HG03135 (cell line): Measurements from ENCODE around the gene NFS1.
"Not testable (repeated sequence)": the region's sequence is repeated elsewhere in the genome, so short reads cannot be mapped to it uniquely, and the experiment has no call there.

Experiments
- ATAC-seq: cut with Tn5 transposase; IDR thresholded peaks from one replicate; pipeline ENCODE4 v1.9.1; 2021; ENCODE audit warnings: mild to moderate bottlenecking, moderate library complexity; ENCODE audit not compliant: unreplicated experiment

NFS1 gene

DNA sequence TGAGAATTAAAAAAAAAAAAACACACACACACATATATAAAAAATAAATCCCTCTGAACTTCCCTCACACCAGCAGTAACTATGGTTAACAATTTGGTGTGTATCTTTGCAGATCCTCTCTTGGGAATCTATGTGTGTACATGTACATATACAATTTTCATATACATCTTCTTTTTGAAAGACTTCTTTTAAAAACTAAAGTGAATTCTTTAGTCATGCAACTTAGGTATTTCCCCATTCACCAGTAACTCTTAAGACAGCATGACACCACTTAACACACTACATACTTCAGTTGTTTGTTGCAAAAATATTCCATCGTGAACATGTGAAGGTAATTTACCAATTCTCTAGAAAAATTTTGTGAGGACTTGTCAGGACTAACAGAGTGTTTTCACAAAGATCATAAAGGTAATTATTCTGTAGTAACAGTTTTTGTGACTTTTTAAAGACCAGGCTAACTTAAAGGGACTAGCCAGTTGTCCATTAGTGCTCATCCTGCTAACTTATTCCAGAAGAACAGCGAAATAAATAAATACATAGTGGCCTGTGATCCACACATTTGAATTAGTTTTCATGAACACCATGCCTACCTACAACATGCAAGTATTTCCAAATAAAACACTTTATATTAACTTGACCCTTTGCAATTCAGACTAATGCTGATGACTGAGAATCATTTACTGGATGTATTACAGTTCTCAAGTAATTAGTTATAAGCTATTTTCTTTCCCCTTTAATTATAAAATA is 30.9 kb upstream of the NFS1 start:
- no peak for ATAC-seq

DNA sequence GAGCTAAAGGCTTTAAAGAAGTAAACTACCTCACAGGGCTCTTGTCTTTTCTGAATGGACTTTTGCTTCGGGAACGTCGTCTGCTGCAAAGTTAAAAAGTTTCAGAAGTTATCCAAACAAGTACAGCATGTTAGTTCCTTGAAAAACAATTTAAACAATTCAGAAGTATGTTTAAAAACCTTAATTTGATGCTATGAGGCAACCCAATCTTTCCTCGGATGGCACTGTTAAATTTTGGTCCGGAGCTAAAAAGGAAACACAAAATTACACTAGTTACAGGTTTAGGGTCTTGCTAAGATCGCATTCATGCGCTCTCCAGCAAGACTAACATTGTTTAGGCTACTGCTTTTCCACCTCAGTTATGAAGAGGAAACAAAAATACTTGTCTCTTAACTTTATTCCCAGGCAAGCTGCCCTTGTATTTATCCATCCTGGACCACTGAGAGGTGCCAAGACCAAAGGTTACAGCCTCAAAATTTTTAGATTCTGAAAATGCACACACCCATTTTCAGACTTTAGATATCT is 30.2 kb upstream of the NFS1 start:
- ATAC-seq, result no peak

DNA sequence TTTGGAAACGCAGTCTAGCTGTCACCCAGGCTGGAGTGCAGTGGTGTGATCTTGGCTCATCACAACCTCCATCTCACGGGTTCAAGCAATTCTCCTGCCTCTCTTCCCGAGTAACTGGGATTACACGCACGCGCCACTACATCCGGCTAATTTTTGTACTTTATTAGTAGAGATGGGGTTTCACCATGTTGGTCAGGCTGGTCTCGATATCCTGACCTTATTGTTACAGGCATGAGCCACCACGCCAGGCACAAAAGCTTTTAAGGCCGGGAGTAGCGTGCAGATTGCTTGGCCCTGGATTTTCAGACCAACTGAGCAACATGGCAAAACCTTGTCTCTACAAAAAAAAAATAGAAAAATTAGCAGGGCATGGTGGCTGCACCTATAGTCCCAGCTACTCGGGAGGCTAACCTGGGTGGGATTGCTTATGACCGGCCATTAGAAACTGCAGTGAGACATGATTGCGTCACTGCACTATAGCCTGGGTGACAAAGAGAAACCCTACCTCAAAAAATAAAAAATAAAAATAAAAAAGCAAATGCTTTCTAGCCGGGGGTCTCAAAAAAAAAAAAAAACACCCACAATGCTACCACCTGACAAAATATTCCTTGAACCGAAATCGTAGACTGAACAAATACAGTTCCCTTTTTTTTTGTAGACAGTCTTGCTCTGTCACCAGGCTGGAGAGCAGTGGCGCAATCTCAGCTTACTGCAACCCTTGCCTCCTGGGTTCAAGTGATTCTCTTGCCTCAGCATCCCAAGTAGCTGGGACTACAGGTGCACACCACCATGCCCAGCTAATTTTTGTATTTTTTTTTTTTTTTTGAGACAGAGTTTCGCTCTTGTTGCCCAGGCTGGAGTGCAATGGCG is 27.9 kb upstream of the NFS1 start:
- no peak for ATAC-seq

DNA sequence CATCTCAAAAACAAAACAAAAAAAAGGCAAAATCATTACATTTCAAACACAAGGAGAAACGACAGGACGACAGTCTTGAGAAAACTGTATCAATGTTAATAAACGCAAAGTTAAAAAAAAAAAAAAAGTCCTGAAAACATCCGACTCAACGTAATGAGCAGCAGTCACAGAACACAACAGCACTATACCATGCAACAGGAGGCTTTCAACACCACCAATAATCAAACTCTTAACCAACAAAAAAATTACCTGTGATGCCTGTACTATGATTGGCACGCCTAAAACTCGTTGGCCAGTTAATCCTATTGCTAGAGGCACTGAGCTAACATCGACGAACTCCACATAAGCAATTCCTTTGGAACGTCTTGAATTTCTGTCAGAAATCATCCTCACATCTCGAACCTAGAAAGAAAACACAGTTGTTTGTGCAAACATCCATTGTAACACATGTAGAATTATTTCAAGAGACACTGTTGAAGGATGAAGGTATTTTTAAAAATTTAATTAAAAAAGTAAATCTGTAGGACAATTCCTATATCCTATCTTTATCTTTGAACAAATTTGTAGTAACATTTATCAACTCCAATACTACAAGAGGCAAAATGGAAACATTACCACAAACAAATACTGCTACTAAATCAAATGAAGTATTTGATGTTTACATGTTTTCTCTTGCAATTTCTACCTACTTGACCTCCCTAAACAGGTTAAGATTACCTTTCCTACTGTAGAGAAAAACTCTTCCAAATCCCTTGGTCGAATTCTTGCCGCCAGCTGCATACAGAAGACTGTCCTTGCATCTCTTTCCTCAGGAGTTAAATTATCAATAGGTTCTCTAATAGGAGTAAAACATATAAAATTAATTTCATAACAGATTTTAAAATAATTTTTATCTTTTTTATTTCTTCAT is 25.4 kb upstream of the NFS1 start:
- ATAC-seq, result no peak

DNA sequence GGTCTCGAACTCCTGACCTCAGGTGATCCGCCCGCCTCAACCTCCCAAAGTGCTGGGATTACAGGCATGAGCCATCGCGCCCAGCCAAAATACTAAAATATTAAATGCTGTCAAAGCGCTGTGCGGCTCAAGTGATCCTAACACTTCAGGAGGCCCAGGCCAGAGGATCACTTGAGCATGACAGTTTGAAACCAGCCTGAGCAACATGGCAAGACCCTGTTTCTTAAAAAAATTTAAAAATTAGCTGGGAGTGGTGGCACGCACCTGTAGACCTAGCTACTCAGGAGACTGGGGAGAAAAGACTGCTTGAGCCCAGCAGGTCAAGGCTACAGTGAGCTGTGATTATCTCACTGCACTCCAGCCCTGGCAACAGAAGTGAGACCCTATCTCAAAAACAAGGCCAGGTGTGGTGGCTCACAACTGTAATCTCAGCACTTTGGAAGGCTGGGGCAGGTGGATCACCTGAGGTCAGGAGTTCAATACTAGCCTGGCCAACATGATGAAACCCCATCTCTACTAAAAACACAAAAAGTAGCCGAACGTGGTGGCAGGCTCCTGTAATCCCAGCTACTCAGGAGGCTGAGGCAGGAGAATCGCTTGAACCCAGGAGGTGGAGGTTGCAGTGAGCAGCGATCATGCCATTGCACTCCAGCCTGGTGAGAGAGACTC is 24.6 kb upstream of the NFS1 start:
- not testable (repeated sequence) for ATAC-seq

DNA sequence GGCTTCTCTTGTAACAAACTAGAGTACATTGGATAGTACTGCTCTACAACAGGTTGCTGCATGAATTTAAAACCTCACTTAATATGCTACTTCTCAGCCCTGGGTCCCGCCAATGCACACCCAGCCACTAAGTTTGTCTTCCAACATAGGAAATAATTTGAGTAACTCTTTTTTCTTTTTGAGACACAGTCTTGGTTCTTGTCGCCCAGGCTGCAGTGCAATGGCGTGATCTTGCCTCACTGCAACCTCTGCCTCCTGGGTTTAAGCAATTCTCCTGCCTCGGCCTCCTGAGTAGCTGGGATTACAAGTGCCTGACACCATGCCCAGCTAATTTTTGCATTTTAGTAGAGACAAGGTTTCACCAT is 24.1 kb upstream of the NFS1 start:
- not testable (repeated sequence) for ATAC-seq

DNA sequence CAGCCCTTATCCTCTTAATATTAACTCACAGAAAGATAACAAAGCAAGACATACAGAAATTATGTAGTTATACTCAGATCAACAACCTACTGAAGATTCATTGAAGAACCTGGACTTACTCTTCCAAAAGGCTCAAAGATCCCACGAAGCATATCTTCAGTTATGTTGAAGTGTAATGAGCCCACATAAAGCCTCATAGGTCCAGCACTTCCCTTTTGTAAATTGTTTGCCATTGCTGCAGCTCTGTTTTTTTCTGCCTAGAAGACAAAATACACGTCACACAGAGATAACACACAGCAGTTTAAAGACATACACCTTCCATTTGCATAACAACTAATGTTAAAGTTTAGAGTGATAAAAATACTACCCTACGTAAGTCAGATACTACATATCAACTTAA is 22.5 kb upstream of the NFS1 start:
- ATAC-seq, result no peak

DNA sequence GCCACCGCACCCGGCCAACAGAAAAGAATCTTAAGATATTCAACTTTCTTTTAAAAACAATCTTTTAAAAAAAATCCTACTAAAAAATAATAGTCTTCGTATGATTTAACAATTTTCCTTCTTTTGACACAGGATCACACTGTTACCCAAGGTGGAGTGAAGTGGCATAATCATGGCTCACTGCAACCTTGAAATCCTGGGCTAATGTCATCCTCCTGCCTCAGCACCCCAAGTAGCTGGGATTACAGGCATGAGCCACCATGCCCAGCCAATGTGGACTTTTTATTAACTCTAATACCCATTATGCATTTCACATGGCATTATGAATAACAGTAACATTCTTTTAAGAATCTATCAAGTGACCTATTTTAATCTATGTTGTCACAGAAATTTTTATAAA is 22.1 kb upstream of the NFS1 start:
- no peak for ATAC-seq

DNA sequence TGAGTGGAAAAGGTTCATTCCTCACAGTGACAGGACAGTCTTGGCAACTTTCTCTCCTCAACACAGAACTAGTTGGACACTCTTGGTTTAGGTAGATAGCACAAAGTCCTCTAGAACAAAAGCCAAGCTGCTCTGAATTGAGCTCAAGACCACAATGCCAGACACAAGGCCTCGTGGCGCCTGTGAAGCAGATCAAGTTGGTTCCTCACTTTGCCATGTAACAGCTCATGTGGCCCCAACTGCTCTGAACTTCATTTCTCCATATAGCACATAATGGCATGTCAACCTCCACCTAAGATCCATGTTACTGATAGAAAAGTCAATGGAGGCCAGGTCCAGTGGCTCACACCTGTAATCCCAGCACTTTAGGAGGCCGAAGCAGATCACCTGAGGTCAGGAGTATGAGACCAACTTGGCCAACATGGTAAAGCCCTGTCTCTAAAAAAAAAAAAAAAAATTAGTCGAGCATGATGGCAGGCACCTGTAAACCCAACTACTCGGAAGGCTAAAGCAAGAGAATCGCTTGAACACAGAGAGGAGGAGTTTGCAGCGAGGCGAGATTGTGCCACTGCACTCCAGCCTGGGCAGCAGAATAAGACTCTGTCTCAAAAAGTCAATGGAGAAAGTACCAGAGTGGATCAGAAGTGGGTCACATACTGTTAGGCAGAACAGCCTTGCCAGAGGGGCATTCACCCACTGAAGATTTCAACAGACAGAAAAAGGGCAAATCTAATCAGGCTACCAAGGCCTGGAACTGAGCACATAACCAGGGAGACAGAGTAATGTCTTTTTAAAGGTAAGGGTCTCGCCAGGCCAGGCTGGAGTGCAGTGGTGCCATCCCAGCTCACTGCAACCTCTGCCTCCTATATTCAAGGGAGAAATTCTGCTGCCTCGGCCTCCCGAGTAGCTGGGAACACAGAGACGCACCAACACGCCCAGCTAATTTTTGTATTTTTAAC is 21.3 kb upstream of the NFS1 start:
- no peak for ATAC-seq

DNA sequence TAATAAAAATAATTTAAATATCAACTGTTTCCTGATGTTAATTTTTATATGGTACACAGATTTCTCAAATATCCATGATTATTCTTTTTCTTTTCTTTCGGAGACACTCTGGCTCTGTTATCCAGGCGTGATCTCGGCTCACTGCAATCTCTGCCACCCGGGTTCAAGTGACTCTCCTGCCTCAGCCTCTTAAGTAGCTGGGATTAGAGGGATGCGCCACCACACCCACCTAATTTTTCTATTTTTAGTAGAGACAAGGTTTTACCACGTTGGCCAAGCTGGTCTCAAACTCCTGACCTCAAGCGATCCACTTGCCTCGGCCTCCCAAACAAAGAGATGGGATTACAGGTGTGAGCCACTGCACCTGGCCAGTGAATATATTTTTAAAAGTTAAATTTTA is 20.6 kb upstream of the NFS1 start:
- no peak for ATAC-seq

DNA sequence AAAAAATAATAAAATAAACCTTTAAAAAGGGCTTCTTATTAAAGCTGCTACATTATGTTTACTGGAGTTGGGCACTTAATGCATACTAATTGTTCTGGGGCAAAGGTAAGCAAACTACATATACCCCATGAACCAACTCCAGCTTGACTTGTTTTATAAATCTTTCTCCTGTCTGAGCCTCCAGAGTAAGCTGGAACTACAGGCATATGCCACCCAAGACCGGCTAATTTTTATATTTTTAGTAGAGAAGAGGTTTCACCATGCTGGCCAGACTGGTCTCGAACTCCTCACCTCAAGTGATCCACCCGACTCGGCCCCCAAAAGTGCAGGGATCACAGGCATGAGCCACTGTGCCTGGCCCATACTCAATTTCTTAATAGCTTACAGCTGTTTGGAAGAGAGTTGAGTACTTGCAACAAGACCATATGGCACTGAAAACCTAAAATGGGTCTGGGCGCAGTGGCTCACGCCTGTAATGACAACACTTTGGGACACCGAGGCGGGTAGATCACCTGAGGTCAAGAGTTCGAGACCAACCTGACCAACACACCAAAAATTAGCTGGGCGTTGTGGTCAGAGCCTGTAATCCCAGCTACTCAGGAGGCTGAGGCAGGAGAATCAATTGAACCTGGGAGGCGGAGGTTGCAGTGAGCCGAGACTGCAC is 20.0 kb upstream of the NFS1 start:
- no peak for ATAC-seq

DNA sequence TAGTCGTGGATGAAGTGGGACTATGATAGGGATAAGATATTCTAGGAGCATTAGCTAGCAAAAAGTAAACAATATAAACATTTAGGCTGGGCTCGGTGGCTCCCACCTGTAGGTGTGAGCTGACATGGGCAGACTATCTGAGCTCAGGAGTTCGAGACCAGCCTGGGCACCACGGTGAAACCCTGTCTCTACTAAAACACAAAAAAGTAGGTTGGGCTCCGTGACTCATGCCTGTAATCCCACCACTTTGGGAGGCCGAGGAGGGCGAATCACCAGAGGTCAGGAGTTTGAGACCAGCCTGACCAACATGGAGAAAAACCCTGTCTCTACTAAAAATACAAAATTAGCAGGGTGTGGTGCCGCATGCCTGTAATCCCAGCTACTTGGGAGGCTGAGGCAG is 19.2 kb upstream of the NFS1 start:
- not testable (repeated sequence) for ATAC-seq

DNA sequence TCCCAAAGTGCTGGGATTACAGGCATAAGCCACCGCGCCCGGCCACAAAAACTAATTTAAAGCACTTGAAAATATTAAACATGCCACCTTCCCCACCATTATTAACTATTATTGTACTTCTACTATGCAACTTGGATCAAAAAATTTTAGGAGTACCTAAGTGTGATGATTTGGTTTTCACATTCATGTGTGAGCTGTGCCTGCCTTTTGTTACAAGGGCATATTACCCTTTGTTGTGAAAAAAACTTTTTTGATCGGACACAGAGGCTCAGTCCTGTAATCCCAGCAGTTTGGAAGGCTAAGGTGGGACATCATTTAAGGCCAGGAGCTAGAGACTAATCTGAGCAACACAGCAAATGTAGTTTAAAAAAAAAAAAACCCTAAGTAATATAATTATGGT is 17.2 kb upstream of the NFS1 start:
- no peak for ATAC-seq

DNA sequence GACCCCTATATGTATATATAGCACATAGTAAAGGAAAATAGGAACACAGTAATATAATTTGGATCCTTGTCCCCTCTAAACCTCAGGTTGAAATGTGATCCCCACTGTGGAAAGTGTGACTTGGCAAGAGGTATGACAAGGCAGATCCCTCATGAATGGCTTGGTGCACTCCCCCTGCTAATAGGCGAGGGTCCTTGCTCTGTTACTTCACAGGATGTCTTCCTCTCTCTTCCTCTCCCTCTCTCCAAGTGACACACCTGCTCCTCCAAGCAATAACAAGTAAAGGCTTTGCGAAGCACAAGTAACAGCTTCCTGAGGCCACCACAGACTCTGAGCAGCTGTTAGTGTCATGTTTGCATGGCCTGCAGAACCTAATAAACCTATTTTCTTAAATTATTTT is 16.5 kb upstream of the NFS1 start:
- ATAC-seq, result no peak

DNA sequence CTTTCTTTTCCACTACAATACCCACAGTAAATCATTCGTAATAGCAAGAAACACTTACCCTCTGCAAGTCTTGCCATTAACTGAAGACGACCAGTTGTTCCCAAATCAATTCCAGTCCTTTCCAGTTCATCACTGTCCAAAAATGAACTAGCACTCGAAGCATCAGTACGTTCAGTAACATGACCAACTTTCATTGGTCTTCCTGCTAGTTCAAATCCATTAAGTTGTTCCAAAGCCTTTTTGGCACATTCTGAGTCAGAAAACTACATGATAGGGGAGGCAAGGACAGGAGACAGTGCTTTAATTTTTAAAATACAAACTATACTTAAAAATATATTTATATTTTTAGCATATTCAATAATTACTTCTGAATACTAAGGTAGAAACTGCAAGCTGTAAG is 15.0 kb upstream of the NFS1 start:
- no peak for ATAC-seq

DNA sequence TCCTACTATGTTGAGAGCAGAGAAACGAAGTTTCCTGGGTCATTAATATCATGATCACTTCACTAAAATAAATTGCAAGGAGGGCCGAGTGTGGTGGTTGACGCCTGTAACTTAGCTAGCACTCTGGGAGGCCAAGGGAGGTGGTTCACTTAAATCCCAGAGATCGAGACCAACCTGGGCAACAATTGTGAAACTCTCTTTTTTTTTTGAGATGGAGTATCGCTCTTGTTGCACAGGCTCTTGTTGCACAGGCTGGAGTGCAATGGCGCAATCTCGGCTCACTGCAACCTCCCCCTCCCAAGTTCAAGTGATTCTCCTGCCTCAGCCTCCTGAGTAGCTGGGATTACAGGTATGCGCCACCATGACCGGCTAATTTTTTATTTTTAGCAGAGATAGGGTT is 14.0 kb upstream of the NFS1 start:
- ATAC-seq, result not testable (repeated sequence)

DNA sequence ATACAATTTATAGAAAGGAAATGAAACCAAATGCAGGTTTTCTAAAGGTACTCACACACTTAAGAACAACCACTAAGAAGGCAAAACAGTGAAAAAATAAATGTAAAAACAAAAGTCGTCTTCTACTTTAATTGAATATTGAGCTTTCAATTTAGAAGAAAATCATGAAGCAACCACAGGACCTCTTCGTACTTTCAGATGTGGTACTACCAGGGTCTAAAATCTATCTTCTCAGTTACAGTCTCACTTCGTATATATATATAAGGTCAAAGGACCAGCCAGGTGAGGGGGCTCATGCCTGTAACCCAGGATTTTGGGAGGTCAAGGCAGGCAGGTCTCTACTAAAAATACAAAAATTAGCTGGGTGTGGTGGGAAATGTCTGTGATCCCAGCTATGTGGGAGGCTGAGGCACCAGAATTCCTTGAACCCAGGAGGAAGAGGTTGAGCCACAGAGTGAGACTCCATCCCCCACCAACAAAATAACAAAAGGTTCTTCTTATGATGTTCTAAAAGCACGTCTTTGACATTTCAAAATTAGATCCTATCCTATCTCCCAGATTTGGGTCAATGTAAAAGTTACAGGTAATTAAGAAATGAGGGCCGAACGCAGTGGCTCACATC is 12.5 kb upstream of the NFS1 start:
- ATAC-seq, result no peak

DNA sequence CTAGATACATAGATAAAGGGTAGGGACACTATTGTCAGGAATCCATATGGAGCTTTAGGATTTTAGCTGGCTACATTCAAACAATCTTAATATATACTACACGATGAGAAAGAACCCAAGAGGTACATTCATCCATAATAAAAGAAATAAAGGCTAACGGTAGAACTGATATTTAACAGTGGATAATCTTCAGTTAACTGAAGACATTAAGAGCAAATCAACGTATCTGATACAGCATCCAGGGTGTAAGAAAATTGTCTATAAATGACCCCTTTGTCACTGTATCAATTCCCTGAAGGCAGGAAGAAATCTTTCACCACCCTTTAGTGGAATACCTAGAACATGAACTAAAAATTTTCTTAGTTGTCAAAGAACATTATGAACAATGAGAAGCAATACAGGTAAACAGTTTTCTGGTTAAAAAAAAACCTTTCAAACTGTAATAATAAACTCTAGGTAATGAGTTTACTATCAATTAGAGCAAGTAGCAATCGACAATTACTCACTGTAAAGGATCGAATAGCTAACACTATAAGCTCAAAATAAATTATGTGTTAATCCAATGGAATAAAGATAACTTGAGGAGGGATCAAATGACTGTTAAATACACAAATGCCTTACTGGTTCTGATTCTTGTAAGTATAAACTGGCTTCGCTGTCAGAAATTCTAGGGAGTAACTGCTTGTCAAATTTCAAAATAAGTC is 11.9 kb upstream of the NFS1 start:
- ATAC-seq, result no peak
